DMS53 treated with DMSO at 0.1 percent for 48 hours (cell line): Measurements from ENCODE around the gene CCDC112.
A peak's percentile ranks its signal among the peaks of the same experiment; 100 is the strongest.
"Not testable (repeated sequence)": the region's sequence is repeated elsewhere in the genome, so short reads cannot be mapped to it uniquely, and the experiment has no call there.

Experiments used
- DNase-seq: peaks from one replicate; lab custom pipeline; 2025; ENCODE audit not compliant: unreplicated experiment; lab: John Stamatoyannopoulos, UW

Gene CCDC112

GRCh38 chr5:115296124-115297022 lies at the start of gene CCDC112:
Gene CCDC112, minus strand, starts transcription at chr5:115296654. Its CDS starts 111 bp downstream, at chr5:115296543.
- DNase-seq: peak; percentile 68

DNA sequence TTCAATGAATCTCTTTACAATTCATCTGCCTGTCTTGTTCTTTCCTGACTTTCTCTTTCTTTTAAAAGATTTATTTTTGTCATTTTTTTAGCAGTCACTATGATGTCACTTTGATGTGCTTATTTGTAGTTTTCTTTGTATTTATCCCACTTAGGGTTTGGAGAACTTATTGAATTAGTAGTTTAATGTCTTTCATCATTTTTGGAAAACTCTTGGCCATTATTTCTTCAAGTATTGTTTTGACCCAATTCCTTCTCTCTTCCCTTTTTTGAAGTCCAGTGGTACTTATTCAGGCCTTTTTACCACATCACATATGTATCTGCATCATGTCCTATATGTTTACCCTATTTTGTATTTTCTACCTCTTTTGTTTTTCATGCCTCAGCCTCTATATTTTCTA lies 48.9 kb upstream of the CCDC112 start:
- DNase-seq: no peak

GRCh38 chr5:115343855-115344254 lies 47.4 kb upstream of the CCDC112 start:
- peak; percentile 39 for DNase-seq

GRCh38 chr5:115342590-115343377 lies 46.3 kb upstream of the CCDC112 start:
- DNase-seq: no peak

DNA sequence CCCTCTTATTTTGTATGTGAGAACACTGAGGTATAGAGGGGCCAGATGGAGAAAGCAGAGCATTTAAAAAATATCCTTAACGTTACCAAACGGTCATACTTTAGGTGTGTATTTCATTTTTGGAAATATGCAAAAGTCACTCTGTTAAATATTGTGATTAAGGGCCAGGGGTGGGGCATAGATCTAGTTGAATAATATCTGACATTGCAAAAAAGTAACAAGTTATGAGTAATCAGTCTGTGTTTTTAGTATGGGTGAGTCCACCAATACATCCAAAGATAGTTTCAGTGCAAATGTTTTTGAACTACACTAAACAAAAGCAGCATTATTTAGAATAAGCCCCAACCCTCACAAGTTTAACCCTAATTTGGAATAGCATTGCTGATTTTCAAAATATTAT lies 45.3 kb upstream of the CCDC112 start:
- DNase-seq: no peak

DNA sequence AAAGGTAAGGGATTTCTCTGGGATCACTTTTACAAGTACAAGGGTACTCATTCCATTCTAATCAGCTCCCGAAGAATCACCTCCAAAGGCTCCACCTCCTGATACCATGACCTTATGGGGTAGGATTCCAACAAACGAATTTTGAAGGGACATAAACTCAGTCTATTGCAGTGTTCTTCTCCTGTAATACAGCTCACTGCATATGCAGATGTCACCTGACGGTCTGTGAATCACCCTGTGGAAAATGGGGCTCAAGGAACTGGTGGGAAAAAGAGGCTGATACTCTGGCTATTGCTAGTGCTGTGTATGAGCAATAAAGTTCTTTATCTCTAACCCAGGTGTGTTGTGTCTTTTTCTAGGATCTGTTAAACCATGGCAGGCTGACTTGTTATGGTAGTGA lies 42.4 kb upstream of the CCDC112 start:
- no peak for DNase-seq

- DNase-seq: no peak
Observed at GRCh38 chr5:115337882-115338281, 41.4 kb upstream of the CCDC112 start.

- DNase-seq: no peak
Observed at GRCh38 chr5:115336964-115337363, 40.5 kb upstream of the CCDC112 start.

DNA sequence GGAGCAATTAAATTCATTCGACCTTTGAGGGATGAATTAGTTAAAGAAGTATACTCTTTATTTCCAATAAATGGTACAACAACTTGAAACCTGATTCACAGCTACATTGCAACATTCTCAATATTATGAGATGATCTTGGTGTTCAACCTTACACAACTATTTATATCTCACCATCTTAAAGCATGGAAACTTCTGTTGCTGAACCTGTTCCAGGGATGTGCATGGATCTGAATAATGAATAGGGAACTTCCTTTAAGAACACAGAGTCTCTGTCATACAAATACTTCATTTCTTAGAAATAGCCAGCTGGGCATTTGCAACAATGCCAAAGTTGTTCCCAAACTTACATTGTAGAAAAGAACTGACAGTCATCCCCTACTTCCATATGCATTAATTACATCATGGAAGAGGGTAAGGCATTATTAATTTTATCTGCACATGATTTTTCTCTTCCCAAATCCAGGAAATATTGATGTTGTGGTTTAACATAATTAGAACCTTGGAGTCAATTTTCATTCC lies 39.8 kb upstream of the CCDC112 start:
- DNase-seq: no peak

GRCh38 chr5:115335301-115335700 lies 38.8 kb upstream of the CCDC112 start:
- no peak for DNase-seq

- no peak for DNase-seq
Observed at GRCh38 chr5:115333164-115333563, 36.7 kb upstream of the CCDC112 start.

GRCh38 chr5:115330830-115331229 lies 34.4 kb upstream of the CCDC112 start:
- no peak for DNase-seq

- DNase-seq: no peak
Observed at GRCh38 chr5:115329475-115329874, 33.0 kb upstream of the CCDC112 start.

DNA sequence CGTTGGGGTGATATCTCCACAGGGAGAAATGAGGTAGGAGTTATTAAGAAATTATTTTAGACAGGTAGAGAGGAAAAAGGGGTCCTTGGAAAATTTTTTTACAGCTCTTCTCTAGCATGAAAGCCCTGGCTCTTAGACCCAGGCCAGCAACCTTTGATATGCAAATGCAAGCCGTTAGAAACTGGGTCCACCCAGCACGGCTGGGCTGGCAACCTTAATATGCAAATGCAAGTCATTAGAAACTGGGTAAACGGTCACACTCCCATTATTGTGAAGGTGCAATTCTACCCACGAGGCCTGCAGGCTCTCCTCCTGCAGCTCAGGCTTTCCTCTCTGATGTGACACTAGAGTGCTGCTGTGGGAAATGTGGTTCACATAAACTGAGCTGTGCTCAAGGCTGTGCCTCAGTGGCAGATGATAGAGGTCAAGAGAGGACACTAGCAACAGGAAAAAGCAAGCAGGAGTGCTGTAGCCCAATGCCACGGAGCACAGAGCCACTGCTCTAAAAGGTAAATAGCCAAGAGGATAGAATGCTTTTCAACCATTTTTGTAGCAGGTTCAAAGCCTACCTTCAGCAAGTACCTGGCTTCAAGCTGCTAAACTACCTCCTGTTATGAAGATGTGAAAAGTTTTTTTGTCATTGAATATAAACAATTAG lies 32.3 kb upstream of the CCDC112 start:
- not testable (repeated sequence) for DNase-seq

DNA sequence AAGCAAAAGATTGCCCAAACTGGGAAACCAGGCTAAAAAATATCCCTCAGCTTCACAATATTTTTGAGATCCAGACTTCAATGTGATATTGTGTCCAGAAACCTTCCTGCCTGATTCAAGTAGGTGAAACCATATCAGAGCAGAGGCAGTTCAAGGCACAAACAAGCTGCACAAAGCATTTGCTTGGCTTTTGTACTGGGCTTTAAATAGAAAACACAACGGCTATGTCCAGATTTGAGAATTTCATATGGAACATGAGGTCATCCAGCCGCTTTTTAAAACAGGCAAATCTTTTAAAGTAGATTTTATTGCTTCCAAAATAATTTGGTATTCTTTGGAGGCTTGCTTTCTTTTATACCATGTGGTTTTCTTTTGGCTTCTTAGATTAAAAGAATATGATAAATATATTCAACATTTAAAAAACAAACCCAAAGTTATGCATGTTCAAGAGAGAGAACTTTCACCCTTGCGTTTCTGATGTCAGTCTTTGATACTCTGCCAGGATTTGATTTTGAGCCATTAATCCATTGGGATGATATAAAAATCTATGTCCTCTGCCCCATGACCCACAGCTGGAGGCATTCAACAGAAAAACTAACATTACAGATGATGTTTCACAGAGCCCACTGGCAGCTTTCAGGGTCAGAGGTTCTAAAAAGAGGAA lies 29.0 kb upstream of the CCDC112 start:
- DNase-seq: no peak

DNA sequence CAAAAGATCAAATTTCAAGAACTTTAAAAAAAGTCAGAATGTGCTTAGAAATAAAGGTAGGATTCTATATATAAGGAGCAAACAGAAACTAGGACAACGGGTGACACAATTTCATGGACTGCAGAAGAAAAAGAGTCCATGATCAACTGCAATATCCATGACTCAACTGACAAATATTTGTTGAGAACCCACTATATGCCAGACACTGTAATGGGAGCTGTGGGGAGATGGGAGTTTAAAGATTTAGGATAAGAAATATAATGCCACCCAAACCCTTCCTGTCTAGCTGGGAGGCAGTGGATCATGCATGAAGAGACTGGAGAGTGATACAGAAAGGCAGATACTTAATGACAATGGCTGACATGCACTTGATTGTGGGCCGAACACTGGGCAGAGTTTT lies 27.6 kb upstream of the CCDC112 start:
- no peak for DNase-seq

DNA sequence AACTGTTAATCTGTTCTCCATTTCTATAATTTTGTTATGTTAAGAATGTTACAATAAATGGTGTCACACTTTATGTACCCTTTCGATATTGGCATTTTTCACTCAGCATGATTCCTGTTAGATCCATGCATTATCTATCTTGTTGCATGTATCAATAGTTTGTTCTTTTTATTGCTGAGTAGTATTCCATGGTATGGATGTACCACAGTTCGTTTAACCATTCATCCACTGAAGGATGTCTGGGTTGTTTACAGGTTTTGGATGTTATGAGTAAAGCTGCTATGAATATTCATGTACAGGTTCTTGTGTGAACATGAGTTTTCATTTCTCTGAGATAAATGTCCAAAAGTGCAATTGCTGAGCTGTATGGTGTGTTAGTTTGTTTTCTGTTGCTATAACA lies 26.3 kb upstream of the CCDC112 start:
- no peak for DNase-seq

GRCh38 chr5:115321309-115321708 lies 24.9 kb upstream of the CCDC112 start:
- DNase-seq: no peak

DNA sequence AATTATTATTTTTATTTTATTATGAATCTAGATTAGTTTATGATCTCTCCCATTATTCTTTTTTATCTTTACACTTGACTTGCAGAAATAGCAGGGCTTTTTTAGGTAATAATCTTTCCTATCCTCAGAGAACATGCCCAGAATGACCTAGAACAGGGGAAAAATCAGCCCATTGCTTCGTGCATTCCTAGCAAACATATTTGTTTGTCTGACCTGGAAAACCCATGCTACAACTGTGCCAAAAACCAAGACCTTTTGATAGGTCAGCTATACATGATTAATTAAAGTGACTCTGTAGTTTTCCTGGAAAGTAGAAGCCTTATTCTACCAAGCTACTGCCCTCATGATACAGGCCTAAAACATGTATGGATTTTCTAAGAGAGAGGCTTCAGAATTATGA lies 24.1 kb upstream of the CCDC112 start:
- DNase-seq: no peak

- DNase-seq: no peak
Observed at GRCh38 chr5:115320006-115320405, 23.6 kb upstream of the CCDC112 start.

GRCh38 chr5:115319007-115319406 lies 22.6 kb upstream of the CCDC112 start:
- no peak for DNase-seq
